Umbilical cord (tissue), 2 donors: ENCODE data around the gene AEBP1. TPM values are rescaled to one million over a fixed set of nuclear protein-coding genes. Genes with fewer than 3 reads are reported as not detected.
A peak's percentile ranks its signal among the peaks of the same experiment; 100 is the strongest.

Experiments used
- DNase-seq: peaks from one replicate; pipeline ENCODE4 v3.0.0-alpha.2; 2015; ENCODE audit warnings: low spot score
- total RNA-seq: library from RNA; depleted of rRNA; stranded (reverse); fragments of >200 nt; gene quantifications from one replicate; pipeline ENCODE4 v1.2.3, GENCODE V29; 2014; ENCODE audit warnings: low replicate concordance; ENCODE audit not compliant: insufficient read depth

Gene AEBP1
- 77.0 TPM for total RNA-seq

- DNase-seq = peak; percentile 65
Observed at GRCh38 chr7:44103923-44104859, at the start of gene AEBP1. TSS of gene AEBP1 (plus strand) at chr7:44104345. CDS start at chr7:44104666, 321 bp downstream.

GRCh38 chr7:44056681-44057080, 47.5 kb upstream of the AEBP1 start:
- DNase-seq = no peak

GRCh38 chr7:44057181-44057848, 46.8 kb upstream of the AEBP1 start:
- no peak for DNase-seq

- no peak for DNase-seq
Observed at GRCh38 chr7:44057849-44058758, 46.0 kb upstream of the AEBP1 start.

GRCh38 chr7:44058759-44059218, 45.4 kb upstream of the AEBP1 start:
- DNase-seq = no peak

GRCh38 chr7:44059219-44060090, 44.7 kb upstream of the AEBP1 start:
- no peak for DNase-seq

GRCh38 chr7:44060091-44060947, 43.8 kb upstream of the AEBP1 start:
- no peak for DNase-seq

- DNase-seq = no peak
Observed at GRCh38 chr7:44060948-44061644, 43.0 kb upstream of the AEBP1 start.

GRCh38 chr7:44061645-44062179, 42.4 kb upstream of the AEBP1 start:
- DNase-seq = no peak

GRCh38 chr7:44062180-44062902, 41.8 kb upstream of the AEBP1 start:
- no peak for DNase-seq

GRCh38 chr7:44062903-44063295, 41.2 kb upstream of the AEBP1 start:
- DNase-seq = no peak

- DNase-seq = no peak
Observed at GRCh38 chr7:44063547-44063893, 40.6 kb upstream of the AEBP1 start.

- DNase-seq = no peak
Observed at GRCh38 chr7:44063894-44064651, 40.1 kb upstream of the AEBP1 start.

- DNase-seq = no peak
Observed at GRCh38 chr7:44064791-44065430, 39.2 kb upstream of the AEBP1 start.

GRCh38 chr7:44065431-44066110, 38.6 kb upstream of the AEBP1 start, which contains the start of gene PGAM2:
TSS of gene PGAM2 (minus strand) at chr7:44065567. CDS start at chr7:44065529, 38 bp downstream.
- DNase-seq = peak; percentile 44

GRCh38 chr7:44066111-44066460, 38.1 kb upstream of the AEBP1 start:
- DNase-seq = no peak
